Keratinocyte (primary cell): ENCODE data around the gene SDHC. TPM values are rescaled to one million over a fixed set of nuclear protein-coding genes. Genes with fewer than 3 reads are reported as not detected.

Experiments
- DNase-seq: peaks from one replicate; pipeline ENCODE4 v3.0.0-alpha.2; 2011; ENCODE audit warnings: low read depth, missing footprints, low spot score
- FAIRE-seq: peaks from 2 replicates; lab custom pipeline; 2011; peaks lifted over from hg19 to GRCh38; lab: Jason Lieb, UNC
- H2AFZ ChIP-seq: 2 replicates; pipeline ENCODE4 v1.6.0; 2012; ENCODE audit warnings: low read length, control low read depth, inconsistent platforms; ENCODE audit not compliant: control insufficient read depth
- H3K27ac ChIP-seq: 2 replicates; pipeline ENCODE4 v1.5.1; 2011; ENCODE audit warnings: low read length; ENCODE audit not compliant: control insufficient read depth, insufficient read depth
- H3K27me3 ChIP-seq: 3 replicates; pipeline ENCODE4 v1.6.0; 2011; ENCODE audit warnings: low read length; ENCODE audit not compliant: control insufficient read depth, insufficient read depth; ENCODE audit errors: extremely low read depth
- H3K36me3 ChIP-seq, 2 experiments: 2 replicates in 1 of 2; 3 replicates in 1 of 2; pipeline ENCODE4 v1.5.1; 2011; ENCODE audit warnings: low read length in 2 of 2, mild to moderate bottlenecking in 1 of 2; ENCODE audit not compliant: control insufficient read depth in 2 of 2, insufficient read depth in 2 of 2; ENCODE audit errors: extremely low read depth in 1 of 2
- H3K4me1 ChIP-seq: 3 replicates; pipeline ENCODE4 v1.5.1; 2011; ENCODE audit warnings: low read length; ENCODE audit not compliant: control insufficient read depth, insufficient read depth; ENCODE audit errors: extremely low read depth
- H3K4me2 ChIP-seq: 3 replicates; pipeline ENCODE4 v1.6.0; 2011; ENCODE audit warnings: low read depth, low read length; ENCODE audit not compliant: control insufficient read depth, insufficient read depth; ENCODE audit errors: extremely low read depth
- H3K4me3 ChIP-seq, 3 experiments: fragments of 200-600 bp in 1 of 3; sonication (generic) in 1 of 3; 2 replicates in 2 of 3; 3 replicates in 1 of 3; pipeline ENCODE4 v1.5.1; 2011 to 2016; ENCODE audit warnings: low read length in 3 of 3, mild to moderate bottlenecking in 3 of 3, control low read depth in 2 of 3, inconsistent platforms in 1 of 3, low read depth in 1 of 3, mixed read lengths in 1 of 3, mixed run types in 1 of 3, moderate library complexity in 1 of 3; ENCODE audit not compliant: control insufficient read depth in 2 of 3, insufficient read depth in 2 of 3; ENCODE audit errors: extremely low read depth in 1 of 3
- H3K79me2 ChIP-seq: 2 replicates; pipeline ENCODE4 v1.6.0; 2012; ENCODE audit warnings: low read length; ENCODE audit not compliant: control insufficient read depth, insufficient read depth
- H3K9ac ChIP-seq: 3 replicates; pipeline ENCODE4 v1.6.0; 2011; ENCODE audit warnings: low read length; ENCODE audit not compliant: control insufficient read depth, insufficient read depth; ENCODE audit errors: extremely low read depth
- H3K9me1 ChIP-seq: 3 replicates; pipeline ENCODE4 v1.6.0; 2011; ENCODE audit warnings: low read length; ENCODE audit not compliant: control insufficient read depth, insufficient read depth; ENCODE audit errors: extremely low read depth
- H3K9me3 ChIP-seq: 2 replicates; pipeline ENCODE4 v1.5.1; 2012; ENCODE audit warnings: low read depth, low read length; ENCODE audit not compliant: control insufficient read depth
- H4K20me1 ChIP-seq: 3 replicates; pipeline ENCODE4 v1.6.0; 2011; ENCODE audit warnings: low read length; ENCODE audit not compliant: control insufficient read depth, insufficient read depth; ENCODE audit errors: extremely low read depth
- CTCF ChIP-seq, 3 experiments: IDR thresholded peaks in 1 of 3; conservative IDR thresholded peaks in 1 of 3; optimal IDR thresholded peaks in 1 of 3; 2 replicates in 2 of 3; 3 replicates in 1 of 3; pipeline versions ENCODE3 to v1.5.1; 2011; ENCODE audit warnings: low read length in 3 of 3, mild to moderate bottlenecking in 3 of 3, moderate library complexity in 2 of 3, control low read depth in 1 of 3, inconsistent platforms in 1 of 3; ENCODE audit not compliant: insufficient read depth in 2 of 3; ENCODE audit errors: extremely low read depth in 1 of 3
- EZH2 ChIP-seq: IDR thresholded peaks from one replicate; pipeline ENCODE4 v1.6.1; 2012; ENCODE audit warnings: inconsistent platforms, mild to moderate bottlenecking, low read length, moderate library complexity
- dilution Hi-C: fragments of 300-500 bp; cut with MboI; formaldehyde crosslinking; loops from one replicate; pipeline ENCODE4 v1.7.0; 2020; ENCODE audit warnings: low sequenced_read_pairs; ENCODE audit not compliant: extremely low pct_ligation_motif_present
- polyA plus RNA-seq, 5 experiments: library from polyadenylated mRNA; depleted of rRNA in 3 of 5; stranded (reverse) in 3 of 5; stranded (forward) in 1 of 5; unstranded in 1 of 5; fragments of >200 nt; gene quantifications; 1 replicate in 1 of 5; 2 replicates in 3 of 5; 3 replicates in 1 of 5; pipeline versions ENCODE4 v1.2.1 to v1.2.3, GENCODE V29; 2011 to 2012; ENCODE audit warnings: missing spikeins in 2 of 5, low read depth in 1 of 5, low replicate concordance in 1 of 5

The SDHC gene
- polyA plus RNA-seq, 1 donor (not counting 4 experiments of a cell fraction or from before 2014, with no cell fraction given) = 401 TPM

GRCh38 chr1:161398900-161399256 is 84.7 kb downstream of the SDHC start:
- dilution Hi-C loops = no loop called here
- no peaks in the 10 kb centered on the region for H3K79me2 ChIP-seq
- H3K27me3 ChIP-seq = no peaks in the 10 kb centered on the region
- TF ChIP-seq EZH2 (no peak), CTCF (optimal IDR thresholded peaks at IDR 0.05 in 1 of 3, IDR thresholded peaks at IDR 0.05 in 1 of 3, conservative IDR thresholded peaks at IDR 0.05 in 1 of 3; ENCODE audit: extremely low read depth in 1 of 3, insufficient read depth in 2 of 3, low read length in 3 of 3) (no peak)
- no peak for DNase-seq
- peak overlapping the region; percentile 89 for H3K4me2 ChIP-seq
- H3K9me3 ChIP-seq = no peaks in the 10 kb centered on the region
- H3K9ac ChIP-seq = peak overlapping the region; percentile 93
- no peaks in the 10 kb centered on the region for H4K20me1 ChIP-seq
- no peak for FAIRE-seq
- peak overlapping the region; percentile 96 for H3K27ac ChIP-seq
- no peaks in the 10 kb centered on the region for H3K9me1 ChIP-seq
- H3K4me1 ChIP-seq = peaks cover 6% of the 10 kb centered on the region
- no peaks in the 10 kb centered on the region for H3K36me3 ChIP-seq
- peak overlapping the region; percentile 55 to 79 (median 69) for H3K4me3 ChIP-seq
- H2AFZ ChIP-seq = peak overlapping the region; percentile 97

- H3K27me3 ChIP-seq = no peaks in the 10 kb centered on the region
- H2AFZ ChIP-seq = peak overlapping the region; percentile 97
- H3K9ac ChIP-seq = peak overlapping the region; percentile 93
- H4K20me1 ChIP-seq = no peaks in the 10 kb centered on the region
- no peaks in the 10 kb centered on the region for H3K9me1 ChIP-seq
- H3K4me1 ChIP-seq = peaks cover 6% of the 10 kb centered on the region
- peak overlapping the region; percentile 89 for H3K4me2 ChIP-seq
- peak; percentile 25 for DNase-seq
- no peaks in the 10 kb centered on the region for H3K9me3 ChIP-seq
- no peak for TF ChIP-seq EZH2
- peak; percentile 24 to 46 (median 45) for TF ChIP-seq CTCF (optimal IDR thresholded peaks at IDR 0.05 in 1 of 3, IDR thresholded peaks at IDR 0.05 in 1 of 3, conservative IDR thresholded peaks at IDR 0.05 in 1 of 3; ENCODE audit: extremely low read depth in 1 of 3, insufficient read depth in 2 of 3, low read length in 3 of 3)
- H3K4me3 ChIP-seq = peak overlapping the region; percentile 55 to 79 (median 69)
- dilution Hi-C loops = no loop called here
- H3K27ac ChIP-seq = peak overlapping the region; percentile 96
- H3K79me2 ChIP-seq = no peaks in the 10 kb centered on the region
- FAIRE-seq = peak; percentile 66
- no peaks in the 10 kb centered on the region for H3K36me3 ChIP-seq
Measured at GRCh38 chr1:161399257-161399998, 85.2 kb downstream of the SDHC start.
